SU-DHL-6 (cell line): ENCODE data around the gene ZNRF1.

Source experiments
- H2AFZ ChIP-seq: fragments of 200-600 bp; sonication (generic); 2 replicates; pipeline ENCODE4 v1.6.1; 2014; ENCODE audit warnings: low read depth, mild to moderate bottlenecking, moderate library complexity, mixed read lengths, antibody characterized with exemption, low read length; ENCODE audit not compliant: severe bottlenecking
- H3F3A ChIP-seq: fragments of 200-600 bp; shearing (Covaris generic); 2 replicates; pipeline ENCODE4 v1.6.0; 2016; ENCODE audit warnings: antibody characterized with exemption, mild to moderate bottlenecking; ENCODE audit not compliant: insufficient read depth
- H3K27ac ChIP-seq: fragments of 200-600 bp; sonication (generic); 2 replicates; pipeline ENCODE4 v1.5.1; 2016; ENCODE audit warnings: low read depth, mild to moderate bottlenecking, low read length, moderate library complexity, mixed read lengths
- H3K27me3 ChIP-seq: fragments of 200-600 bp; sonication (generic), shearing (Covaris generic); 2 replicates; pipeline ENCODE4 v1.6.0; 2014; ENCODE audit warnings: mild to moderate bottlenecking, low read length
- H3K36me3 ChIP-seq: fragments of 200-600 bp; sonication (generic); 2 replicates; pipeline ENCODE4 v1.6.1; 2014; ENCODE audit warnings: mild to moderate bottlenecking, low read length, mixed read lengths
- H3K4me2 ChIP-seq: fragments of 300-600, 200-600 bp; shearing (Covaris generic), sonication (generic); 2 replicates; pipeline ENCODE4 v1.6.0; 2014; ENCODE audit warnings: low read length, low read depth, mild to moderate bottlenecking; ENCODE audit not compliant: poor library complexity, severe bottlenecking
- H3K4me3 ChIP-seq: fragments of 200-600 bp; sonication (generic); 2 replicates; pipeline ENCODE4 v1.5.1; 2014; ENCODE audit warnings: antibody characterized with exemption, low read length, mild to moderate bottlenecking, mixed read lengths; ENCODE audit not compliant: insufficient read depth, poor library complexity, severe bottlenecking
- H3K79me2 ChIP-seq: fragments of 200-600 bp; sonication (generic); 2 replicates; pipeline ENCODE4 v1.6.1; 2014; ENCODE audit warnings: mild to moderate bottlenecking, low read length, moderate library complexity; ENCODE audit not compliant: insufficient read depth
- H3K9ac ChIP-seq: fragments of 200-600 bp; sonication (generic); 2 replicates; pipeline ENCODE4 v1.7.0; 2014; ENCODE audit warnings: mild to moderate bottlenecking, low read length
- H3K9me2 ChIP-seq: fragments of 200-600 bp; sonication (generic); replicated peaks from 2 replicates; pipeline ENCODE4 v1.6.1; 2014; ENCODE audit warnings: low read length; ENCODE audit not compliant: insufficient read depth
- H3K9me3 ChIP-seq: fragments of 200-600 bp; sonication (generic); 2 replicates; pipeline ENCODE4 v1.6.1; 2014; ENCODE audit warnings: low read length, mixed read lengths; ENCODE audit not compliant: insufficient read depth
- H4K20me1 ChIP-seq: fragments of 200-600 bp; sonication (generic); 2 replicates; pipeline ENCODE4 v1.6.1; 2014; ENCODE audit warnings: low read depth, mild to moderate bottlenecking, antibody characterized with exemption, low read length, moderate library complexity, mixed read lengths
- CTCF ChIP-seq: fragments of 200-600 bp; sonication (generic); IDR thresholded peaks from one replicate; pipeline ENCODE4 v1.5.1; 2017; ENCODE audit warnings: antibody characterized with exemption, mild to moderate bottlenecking, low read length, moderate library complexity; ENCODE audit not compliant: insufficient read depth, poor library complexity, severe bottlenecking
- EZH2phosphoT487 ChIP-seq: fragments of 200-600 bp; sonication (generic), shearing (Covaris generic); conservative IDR thresholded peaks from 2 replicates; pipeline ENCODE4 v1.6.1; 2018; ENCODE audit warnings: mild to moderate bottlenecking, antibody characterized with exemption, low read length, moderate library complexity, mixed read lengths

The ZNRF1 gene

GRCh38 chr16:75048054-75048453 is 49.2 kb downstream of the ZNRF1 start:
- Histone ChIP-seq H3K27ac (no peak overlapping the region), H3K4me2 (no peak overlapping the region), H2AFZ (no peak overlapping the region), H3K36me3 (no peaks in the 10 kb centered on the region), H3K79me2 (peaks cover 3% of the 10 kb centered on the region), H4K20me1 (no peaks in the 10 kb centered on the region), H3K9ac (no peak overlapping the region), H3K9me2 (no peaks in the 10 kb centered on the region), H3F3A (no peaks in the 10 kb centered on the region; the same call in 1 of the 2 replicates), H3K4me3 (no peak overlapping the region), H3K27me3 (no peaks in the 10 kb centered on the region), H3K9me3 (no peaks in the 10 kb centered on the region)
- TF ChIP-seq CTCF, result no peak
- no peak for TF ChIP-seq EZH2phosphoT487

GRCh38 chr16:75048530-75048929 is 49.7 kb downstream of the ZNRF1 start:
- TF ChIP-seq EZH2phosphoT487 (no peak), CTCF (no peak)
- Histone ChIP-seq H3K9me3 (no peaks in the 10 kb centered on the region), H2AFZ (no peak overlapping the region), H3K4me3 (no peak overlapping the region), H4K20me1 (no peaks in the 10 kb centered on the region), H3F3A (no peaks in the 10 kb centered on the region; the same call in 1 of the 2 replicates), H3K9ac (no peak overlapping the region), H3K27ac (no peak overlapping the region), H3K36me3 (no peaks in the 10 kb centered on the region), H3K27me3 (no peaks in the 10 kb centered on the region), H3K79me2 (peaks cover 3% of the 10 kb centered on the region), H3K4me2 (no peak overlapping the region), H3K9me2 (no peaks in the 10 kb centered on the region)

GRCh38 chr16:75052481-75053202 is 53.8 kb downstream of the ZNRF1 start:
- H2AFZ ChIP-seq, result no peak overlapping the region
- no peaks in the 10 kb centered on the region for H3F3A ChIP-seq
- no peak overlapping the region for H3K4me2 ChIP-seq
- no peaks in the 10 kb centered on the region for H4K20me1 ChIP-seq
- no peaks in the 10 kb centered on the region for H3K36me3 ChIP-seq
- no peak for TF ChIP-seq EZH2phosphoT487
- no peak for TF ChIP-seq CTCF
- no peak overlapping the region for H3K4me3 ChIP-seq
- no peak overlapping the region for H3K9ac ChIP-seq
- H3K9me2 ChIP-seq, result no peaks in the 10 kb centered on the region
- H3K27me3 ChIP-seq, result no peaks in the 10 kb centered on the region
- no peak overlapping the region for H3K27ac ChIP-seq
- no peaks in the 10 kb centered on the region for H3K79me2 ChIP-seq
- H3K9me3 ChIP-seq, result no peaks in the 10 kb centered on the region
